ENCODE data around the gene TRIM15.

Gene TRIM15

DNA sequence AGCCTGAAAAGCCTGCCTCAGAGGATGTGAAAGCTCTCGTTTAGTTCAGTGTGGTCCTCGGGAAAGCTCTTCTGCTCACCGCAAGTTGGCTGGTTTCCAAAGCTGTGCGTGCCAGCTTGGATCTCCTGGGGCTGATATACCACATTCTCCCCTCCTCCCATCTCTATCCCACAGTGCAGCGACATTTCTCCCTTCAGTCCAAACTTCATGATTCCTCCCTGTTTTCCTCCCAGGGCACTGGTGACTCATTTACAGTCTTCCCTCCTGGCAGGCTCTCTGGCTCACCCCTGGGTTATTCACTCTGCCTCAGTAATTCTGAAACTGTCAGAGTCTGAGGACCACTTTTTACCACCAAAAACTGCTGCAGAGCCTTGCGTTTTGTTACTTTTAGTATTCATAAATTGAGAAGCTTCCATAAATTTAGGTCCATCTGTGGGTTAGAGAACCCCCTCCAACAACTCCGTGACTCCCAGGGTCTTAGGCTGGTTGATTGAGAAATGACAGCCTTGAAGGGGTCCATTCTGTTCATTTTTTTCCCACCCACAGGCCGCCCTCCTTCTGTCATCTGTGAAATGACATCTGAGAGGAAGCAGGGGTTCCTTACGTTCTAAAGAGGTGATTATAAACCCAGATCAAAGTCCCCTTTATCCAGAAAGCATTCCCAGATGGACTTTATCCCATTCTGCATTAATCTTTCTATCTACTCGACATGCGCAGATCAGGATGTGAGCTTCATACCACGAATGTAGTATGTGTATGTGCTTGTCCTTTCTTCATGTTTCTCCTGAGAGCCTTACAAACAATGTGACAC, 8.4 kb upstream of the TRIM15 start (continued):
- peak; percentile 92 for TF ChIP-seq PRDM10 (tag by site-specific recombination; IDR thresholded peaks at IDR 0.05)
- TF ChIP-seq ZNF202 (tag by site-specific recombination; IDR thresholded peaks at IDR 0.05; ENCODE audit: borderline replicate concordance) = no peak
- no peak for TF ChIP-seq EGR2 (tag by site-specific recombination; IDR thresholded peaks at IDR 0.05; ENCODE audit: low read depth)
- no peak for TF ChIP-seq ZNF404 (tag by site-specific recombination; IDR thresholded peaks at IDR 0.05)
- TF ChIP-seq ZNF645 (tag by site-specific recombination; IDR thresholded peaks at IDR 0.05) = no peak
- TF ChIP-seq ZNF513 (tag by site-specific recombination; IDR thresholded peaks at IDR 0.05) = no peak
- no peak for TF ChIP-seq ZSCAN4 (tag by site-specific recombination; IDR thresholded peaks at IDR 0.05)
- no peak for TF ChIP-seq ZNF16 (tag by site-specific recombination; IDR thresholded peaks at IDR 0.05; ENCODE audit: low read depth)
- no peak for TF ChIP-seq ZNF155 (tag by site-specific recombination; IDR thresholded peaks at IDR 0.05)
- peak; percentile 94 for TF ChIP-seq ZNF423 (tag by site-specific recombination; IDR thresholded peaks at IDR 0.05)
- TF ChIP-seq ZNF747 (tag by site-specific recombination; IDR thresholded peaks at IDR 0.05) = no peak
- TF ChIP-seq ZFP3 (tag by site-specific recombination; IDR thresholded peaks at IDR 0.05; ENCODE audit: low read depth) = no peak
- TF ChIP-seq KLF16 (tag by site-specific recombination; IDR thresholded peaks at IDR 0.05) = no peak
- no peak for TF ChIP-seq KLF9 (tag by site-specific recombination; IDR thresholded peaks at IDR 0.05; ENCODE audit: low read depth)
- TF ChIP-seq ZBTB17 (tag by site-specific recombination; IDR thresholded peaks at IDR 0.05) = peak; percentile 87
- TF ChIP-seq, protein P1, sequence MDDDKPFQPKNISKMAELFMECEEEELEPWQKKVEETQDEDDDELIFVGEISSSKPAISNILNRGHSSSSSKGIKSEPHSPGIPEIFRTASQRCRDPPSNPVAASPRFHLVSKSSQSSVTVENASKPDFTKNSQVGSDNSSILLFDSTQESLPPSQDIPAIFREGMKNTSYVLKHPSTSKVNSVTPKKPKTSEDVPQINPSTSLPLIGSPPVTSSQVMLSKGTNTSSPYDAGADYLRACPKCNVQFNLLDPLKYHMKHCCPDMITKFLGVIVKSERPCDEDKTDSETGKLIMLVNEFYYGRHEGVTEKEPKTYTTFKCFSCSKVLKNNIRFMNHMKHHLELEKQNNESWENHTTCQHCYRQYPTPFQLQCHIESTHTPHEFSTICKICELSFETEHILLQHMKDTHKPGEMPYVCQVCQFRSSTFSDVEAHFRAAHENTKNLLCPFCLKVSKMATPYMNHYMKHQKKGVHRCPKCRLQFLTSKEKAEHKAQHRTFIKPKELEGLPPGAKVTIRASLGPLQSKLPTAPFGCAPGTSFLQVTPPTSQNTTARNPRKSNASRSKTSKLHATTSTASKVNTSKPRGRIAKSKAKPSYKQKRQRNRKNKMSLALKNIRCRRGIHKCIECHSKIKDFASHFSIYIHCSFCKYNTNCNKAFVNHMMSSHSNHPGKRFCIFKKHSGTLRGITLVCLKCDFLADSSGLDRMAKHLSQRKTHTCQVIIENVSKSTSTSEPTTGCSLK (tag by site-specific recombination; IDR thresholded peaks at IDR 0.05) = no peak
- no peak for TF ChIP-seq ZNF121 (tag by site-specific recombination; IDR thresholded peaks at IDR 0.05)
- no peak for TF ChIP-seq GFI1B (tag by site-specific recombination; IDR thresholded peaks at IDR 0.05)
- TF ChIP-seq, protein P2, sequence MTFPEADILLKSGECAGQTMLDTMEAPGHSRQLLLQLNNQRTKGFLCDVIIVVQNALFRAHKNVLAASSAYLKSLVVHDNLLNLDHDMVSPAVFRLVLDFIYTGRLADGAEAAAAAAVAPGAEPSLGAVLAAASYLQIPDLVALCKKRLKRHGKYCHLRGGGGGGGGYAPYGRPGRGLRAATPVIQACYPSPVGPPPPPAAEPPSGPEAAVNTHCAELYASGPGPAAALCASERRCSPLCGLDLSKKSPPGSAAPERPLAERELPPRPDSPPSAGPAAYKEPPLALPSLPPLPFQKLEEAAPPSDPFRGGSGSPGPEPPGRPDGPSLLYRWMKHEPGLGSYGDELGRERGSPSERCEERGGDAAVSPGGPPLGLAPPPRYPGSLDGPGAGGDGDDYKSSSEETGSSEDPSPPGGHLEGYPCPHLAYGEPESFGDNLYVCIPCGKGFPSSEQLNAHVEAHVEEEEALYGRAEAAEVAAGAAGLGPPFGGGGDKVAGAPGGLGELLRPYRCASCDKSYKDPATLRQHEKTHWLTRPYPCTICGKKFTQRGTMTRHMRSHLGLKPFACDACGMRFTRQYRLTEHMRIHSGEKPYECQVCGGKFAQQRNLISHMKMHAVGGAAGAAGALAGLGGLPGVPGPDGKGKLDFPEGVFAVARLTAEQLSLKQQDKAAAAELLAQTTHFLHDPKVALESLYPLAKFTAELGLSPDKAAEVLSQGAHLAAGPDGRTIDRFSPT (tag by site-specific recombination; IDR thresholded peaks at IDR 0.05) = 0 out of 2 replicates have a peak, but pooled peaks have one; percentile 20
- TF ChIP-seq ZFHX2 (tag by site-specific recombination; conservative IDR thresholded peaks at IDR 0.05) = no peak
- no peak for TF ChIP-seq ZNF37A (tag by site-specific recombination; IDR thresholded peaks at IDR 0.05)
- no peak for TF ChIP-seq MEIS1 (CRISPR knock-in tag; IDR thresholded peaks at IDR 0.05; ENCODE audit: borderline replicate concordance)
- peak; percentile 14; the same call in 1 of the 2 replicates for TF ChIP-seq ZNF596 (tag by site-specific recombination; IDR thresholded peaks at IDR 0.05)
- TF ChIP-seq ZNF837 (tag by site-specific recombination; IDR thresholded peaks at IDR 0.05) = no peak
- TF ChIP-seq TCF7L2 (IDR thresholded peaks at IDR 0.05; ENCODE audit: borderline replicate concordance, low read depth, low read length) = no peak
- TF ChIP-seq ZNF658 (tag by site-specific recombination; IDR thresholded peaks at IDR 0.05) = no peak
- no peak for TF ChIP-seq REPIN1 (tag by site-specific recombination; IDR thresholded peaks at IDR 0.05; ENCODE audit: low read depth)

Measured in HEK293 (cell line).